Smooth muscle cell (in vitro differentiated cells): ENCODE data around the gene PPL. TPM values are rescaled to one million over a fixed set of nuclear protein-coding genes. Genes with fewer than 3 reads are reported as not detected.

Experiments
- DNase-seq: peaks from one replicate; lab custom pipeline; 2025; ENCODE audit not compliant: unreplicated experiment; lab: John Stamatoyannopoulos, UW
- H2AFZ ChIP-seq: fragments of 200-600 bp; sonication (generic); 2 replicates; pipeline ENCODE4 v1.6.0; 2016; ENCODE audit warnings: antibody characterized with exemption, low read depth, mild to moderate bottlenecking
- H3F3A ChIP-seq: fragments of 200-600 bp; sonication (generic); 2 replicates; pipeline ENCODE4 v1.6.0; 2017; ENCODE audit warnings: antibody characterized with exemption, low read depth
- H3K27ac ChIP-seq: fragments of 200-600 bp; sonication (generic); 2 replicates; pipeline ENCODE4 v1.5.1; 2016; ENCODE audit warnings: low read depth, mild to moderate bottlenecking
- H3K27me3 ChIP-seq: fragments of 200-600 bp; sonication (generic); 2 replicates; pipeline ENCODE4 v1.6.1; 2016; ENCODE audit warnings: low read depth, mild to moderate bottlenecking
- H3K36me3 ChIP-seq: fragments of 200-600 bp; sonication (generic); 2 replicates; pipeline ENCODE4 v1.5.1; 2016; ENCODE audit warnings: low read depth
- H3K4me1 ChIP-seq: fragments of 200-600 bp; sonication (generic); 2 replicates; pipeline ENCODE4 v1.5.1; 2016; ENCODE audit warnings: low read depth
- H3K4me2 ChIP-seq: fragments of 200-600 bp; sonication (generic); 2 replicates; pipeline ENCODE4 v1.6.0; 2016; ENCODE audit warnings: mild to moderate bottlenecking
- H3K4me3 ChIP-seq: fragments of 200-600 bp; sonication (generic); 2 replicates; pipeline ENCODE4 v1.5.1; 2016; ENCODE audit warnings: mild to moderate bottlenecking
- H3K79me2 ChIP-seq: fragments of 200-600 bp; sonication (generic); 2 replicates; pipeline ENCODE4 v1.6.0; 2016; ENCODE audit warnings: low read depth, mild to moderate bottlenecking
- H3K9ac ChIP-seq: fragments of 200-600 bp; sonication (generic); 2 replicates; pipeline ENCODE4 v1.6.0; 2016; ENCODE audit warnings: low read depth
- H3K9me3 ChIP-seq: fragments of 200-600 bp; sonication (generic); replicated peaks from 2 replicates; pipeline ENCODE4 v1.5.1; 2016; ENCODE audit warnings: low read depth
- H4K20me1 ChIP-seq: fragments of 200-600 bp; sonication (generic); 2 replicates; pipeline ENCODE4 v1.6.0; 2016; ENCODE audit warnings: low read depth
- CTCF ChIP-seq: fragments of 200-600 bp; sonication (generic); IDR thresholded peaks from 2 replicates; pipeline ENCODE4 v1.5.1; 2017; ENCODE audit warnings: borderline replicate concordance, mild to moderate bottlenecking, antibody characterized with exemption; ENCODE audit not compliant: insufficient read depth, poor library complexity, severe bottlenecking
- WGBS: methylation state at CpG from one replicate; pipeline ENCODE4 v1.1.7; 2016; ENCODE audit warnings: low lambda C conversion rate; 5-methylcytosine and 5-hydroxymethylcytosine counted together
- polyA plus RNA-seq: library from polyadenylated mRNA; unstranded; fragments of >200 nt; fragmentation: Nextera tagmentation; extraction: Ambion mirVana; gene quantifications from 2 replicates; pipeline ENCODE4 v1.2.1, GENCODE V29; 2016
- total RNA-seq: library from RNA; depleted of rRNA; stranded (reverse); fragments of >200 nt; gene quantifications from 2 replicates; pipeline ENCODE4 v1.2.3, GENCODE V29; 2014

Gene PPL
- total and polyA plus RNA-seq, 2 experiments from 2014 or later = 3.0 to 7.7 TPM

GRCh38 chr16:4873091-4873490, 63.9 kb downstream of the PPL start:
- H4K20me1 ChIP-seq = peaks cover 24% of the 10 kb centered on the region

GRCh38 chr16:4871071-4871470, 65.9 kb downstream of the PPL start:
- H4K20me1 ChIP-seq = peaks cover 44% of the 10 kb centered on the region
- no peak for TF ChIP-seq CTCF
- no peak for DNase-seq

More at GRCh38 chr16:4873091-4873490, 63.9 kb downstream of the PPL start:
- TF ChIP-seq CTCF = no peak
- Histone ChIP-seq H3F3A (no peaks in the 10 kb centered on the region), H3K4me3 (no peak overlapping the region), H3K36me3 (no peaks in the 10 kb centered on the region), H3K27ac (no peak overlapping the region), H3K27me3 (no peaks in the 10 kb centered on the region), H3K4me2 (no peak overlapping the region), H3K9ac (no peak overlapping the region), H3K9me3 (no peaks in the 10 kb centered on the region), H3K4me1 (no peaks in the 10 kb centered on the region), H2AFZ (no peak overlapping the region), H3K79me2 (peaks cover 4% of the 10 kb centered on the region)
- 96% methylated on average over 3 of the region's 3 CpGs for WGBS
- DNase-seq = no peak

GRCh38 chr16:4870138-4870671, 66.7 kb downstream of the PPL start:
- no peaks in the 10 kb centered on the region for H3K4me1 ChIP-seq
- H3K4me2 ChIP-seq = no peak overlapping the region
- H3K4me3 ChIP-seq = no peak overlapping the region
- no peak for DNase-seq
- WGBS = 97% methylated on average over 21 of the region's 21 CpGs
- H3K27ac ChIP-seq = no peak overlapping the region
- no peak overlapping the region for H3K9ac ChIP-seq
- H3K9me3 ChIP-seq = no peaks in the 10 kb centered on the region
- H4K20me1 ChIP-seq = peaks cover 52% of the 10 kb centered on the region
- TF ChIP-seq CTCF = no peak
- no peaks in the 10 kb centered on the region for H3K36me3 ChIP-seq
- H3K27me3 ChIP-seq = no peaks in the 10 kb centered on the region
- H2AFZ ChIP-seq = no peak overlapping the region
- peaks cover 33% of the 10 kb centered on the region for H3K79me2 ChIP-seq
- no peaks in the 10 kb centered on the region for H3F3A ChIP-seq

More at GRCh38 chr16:4871071-4871470, 65.9 kb downstream of the PPL start:
- H3K4me1 ChIP-seq = no peaks in the 10 kb centered on the region
- H3K4me3 ChIP-seq = no peak overlapping the region
- H3K36me3 ChIP-seq = no peaks in the 10 kb centered on the region
- H3K9me3 ChIP-seq = no peaks in the 10 kb centered on the region
- H2AFZ ChIP-seq = no peak overlapping the region
- H3K4me2 ChIP-seq = no peak overlapping the region
- H3K27ac ChIP-seq = no peak overlapping the region
- H3K9ac ChIP-seq = no peak overlapping the region
- no peaks in the 10 kb centered on the region for H3K27me3 ChIP-seq
- no peaks in the 10 kb centered on the region for H3F3A ChIP-seq
- peaks cover 24% of the 10 kb centered on the region for H3K79me2 ChIP-seq
- WGBS = 98% methylated on average over 4 of the region's 4 CpGs

DNA sequence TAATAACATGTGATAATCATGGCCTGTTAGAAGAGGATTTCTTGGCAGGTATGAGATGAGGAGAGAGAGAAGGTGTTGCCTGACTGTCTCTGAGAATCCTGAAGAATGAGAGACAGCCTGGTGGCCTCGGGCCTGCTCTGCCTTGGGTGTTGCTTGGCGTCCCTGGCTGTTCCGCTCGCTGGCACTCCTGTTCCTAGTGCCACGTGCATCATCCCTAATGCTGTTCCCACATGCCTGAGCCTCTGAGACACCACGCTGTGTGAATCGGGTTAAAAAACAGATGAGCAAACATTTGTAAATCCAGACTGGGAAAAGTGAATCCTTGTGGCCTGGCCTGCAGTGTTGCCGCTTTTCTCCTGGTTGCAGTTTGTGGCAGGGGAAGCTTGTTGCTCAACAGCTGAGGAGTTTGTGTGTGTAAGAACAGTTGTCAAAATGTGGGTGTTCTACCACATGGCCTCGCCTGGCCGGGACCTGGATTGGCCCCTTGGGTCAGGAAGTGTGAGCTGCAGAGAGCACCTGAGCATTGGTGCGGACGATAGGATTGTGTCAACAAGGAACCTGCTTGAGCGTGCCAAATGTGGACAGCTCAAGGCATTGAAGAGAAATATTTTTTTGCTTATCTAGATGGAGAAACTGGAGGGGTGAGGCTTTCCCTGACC, 67.7 kb downstream of the PPL start:
- Histone ChIP-seq H3K4me2 (no peak overlapping the region), H3K79me2 (peaks cover 42% of the 10 kb centered on the region), H3F3A (no peaks in the 10 kb centered on the region), H2AFZ (no peak overlapping the region), H3K36me3 (no peaks in the 10 kb centered on the region), H4K20me1 (peaks cover 62% of the 10 kb centered on the region), H3K4me1 (no peaks in the 10 kb centered on the region), H3K27me3 (no peaks in the 10 kb centered on the region), H3K9ac (no peak overlapping the region), H3K9me3 (no peaks in the 10 kb centered on the region), H3K4me3 (no peak overlapping the region), H3K27ac (no peak overlapping the region)
- 92% methylated on average over 13 of the region's 13 CpGs for WGBS
- DNase-seq = no peak
- no peak for TF ChIP-seq CTCF
